Measurements from ENCODE around the gene SLC38A2. TPM values are rescaled to one million over a fixed set of nuclear protein-coding genes. Genes with fewer than 3 reads are reported as not detected.

SLC38A2 gene
- total RNA-seq, 1 donor = 1,020 TPM

DNA sequence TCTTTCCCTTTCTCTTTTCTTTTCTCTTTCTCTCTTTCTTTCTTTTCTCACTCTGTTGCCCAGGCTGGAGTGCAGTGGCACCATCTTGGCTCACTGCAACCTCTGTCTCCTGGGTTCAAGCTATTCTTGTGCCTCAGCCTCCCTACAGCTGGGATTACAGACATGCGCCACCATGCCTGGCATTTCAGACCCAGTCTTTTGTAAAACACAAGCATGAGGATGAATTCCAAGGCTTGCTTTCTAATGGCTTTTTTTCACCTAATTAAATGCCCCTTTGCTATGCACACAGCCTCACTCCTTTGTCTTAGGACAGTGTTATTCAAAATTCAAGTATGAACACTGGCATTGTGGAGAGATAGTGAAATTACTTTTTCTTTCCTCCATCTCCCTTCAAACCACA is 6.0 kb upstream of the SLC38A2 start:
- no peak overlapping the region for H3K4me3 ChIP-seq (ENCODE audit: insufficient read depth, low read length)
- no peaks in the 10 kb centered on the region for H3K9me3 ChIP-seq (ENCODE audit: low read depth, low read length)
- H3K27ac ChIP-seq (ENCODE audit: low read depth, low read length) = peak overlapping the region; percentile 54
- no peak overlapping the region for H3K4me2 ChIP-seq (ENCODE audit: insufficient read depth, low read length)
- no peaks in the 10 kb centered on the region for H3K27me3 ChIP-seq (ENCODE audit: insufficient read depth, low read length)
- TF ChIP-seq, protein P1, sequence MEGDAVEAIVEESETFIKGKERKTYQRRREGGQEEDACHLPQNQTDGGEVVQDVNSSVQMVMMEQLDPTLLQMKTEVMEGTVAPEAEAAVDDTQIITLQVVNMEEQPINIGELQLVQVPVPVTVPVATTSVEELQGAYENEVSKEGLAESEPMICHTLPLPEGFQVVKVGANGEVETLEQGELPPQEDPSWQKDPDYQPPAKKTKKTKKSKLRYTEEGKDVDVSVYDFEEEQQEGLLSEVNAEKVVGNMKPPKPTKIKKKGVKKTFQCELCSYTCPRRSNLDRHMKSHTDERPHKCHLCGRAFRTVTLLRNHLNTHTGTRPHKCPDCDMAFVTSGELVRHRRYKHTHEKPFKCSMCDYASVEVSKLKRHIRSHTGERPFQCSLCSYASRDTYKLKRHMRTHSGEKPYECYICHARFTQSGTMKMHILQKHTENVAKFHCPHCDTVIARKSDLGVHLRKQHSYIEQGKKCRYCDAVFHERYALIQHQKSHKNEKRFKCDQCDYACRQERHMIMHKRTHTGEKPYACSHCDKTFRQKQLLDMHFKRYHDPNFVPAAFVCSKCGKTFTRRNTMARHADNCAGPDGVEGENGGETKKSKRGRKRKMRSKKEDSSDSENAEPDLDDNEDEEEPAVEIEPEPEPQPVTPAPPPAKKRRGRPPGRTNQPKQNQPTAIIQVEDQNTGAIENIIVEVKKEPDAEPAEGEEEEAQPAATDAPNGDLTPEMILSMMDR (IDR thresholded peaks at IDR 0.05; ENCODE audit: extremely low read depth, low read depth, low read length) = no peak
- no peak overlapping the region for H2AFZ ChIP-seq (ENCODE audit: low read length)
- no peaks in the 10 kb centered on the region for H3K36me3 ChIP-seq (ENCODE audit: insufficient read depth, low read length)
- H3K79me2 ChIP-seq (ENCODE audit: insufficient read depth, low read length) = peaks cover 23% of the 10 kb centered on the region
- DNase-seq (ENCODE audit: insufficient read length, low spot score, missing footprints) = no peak
- no peaks in the 10 kb centered on the region for H4K20me1 ChIP-seq (ENCODE audit: insufficient read depth, low read length)
- peaks cover 28% of the 10 kb centered on the region for H3K4me1 ChIP-seq (ENCODE audit: insufficient read depth, low read length)

DNA sequence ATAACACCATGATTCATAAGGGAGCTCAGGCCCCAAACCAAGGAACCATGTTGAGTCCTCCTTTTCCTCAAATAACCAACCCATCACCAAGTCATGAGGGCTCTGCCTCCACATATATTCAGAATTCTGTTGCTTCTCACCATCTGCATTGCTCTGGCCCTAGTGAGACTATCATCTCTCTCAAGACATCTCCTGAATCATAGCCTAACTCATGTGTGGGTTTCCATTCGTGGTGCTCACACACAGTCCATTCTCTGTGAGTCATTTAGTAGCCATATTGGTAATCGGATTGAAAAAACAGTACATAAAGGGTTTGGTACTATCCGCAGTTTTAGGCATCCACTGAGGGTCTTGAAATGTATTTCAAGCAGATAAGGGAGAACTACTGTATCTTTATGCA is 5.1 kb upstream of the SLC38A2 start:
- no peak overlapping the region for H2AFZ ChIP-seq (ENCODE audit: low read length)
- H3K36me3 ChIP-seq (ENCODE audit: insufficient read depth, low read length) = no peaks in the 10 kb centered on the region
- no peaks in the 10 kb centered on the region for H4K20me1 ChIP-seq (ENCODE audit: insufficient read depth, low read length)
- peak overlapping the region; percentile 11 for H3K4me2 ChIP-seq (ENCODE audit: insufficient read depth, low read length)
- no peak overlapping the region for H3K4me3 ChIP-seq (ENCODE audit: insufficient read depth, low read length)
- H3K4me1 ChIP-seq (ENCODE audit: insufficient read depth, low read length) = peaks cover 27% of the 10 kb centered on the region
- DNase-seq (ENCODE audit: insufficient read length, low spot score, missing footprints) = peak; percentile 73
- H3K27me3 ChIP-seq (ENCODE audit: insufficient read depth, low read length) = no peaks in the 10 kb centered on the region
- peak overlapping the region; percentile 66 for H3K27ac ChIP-seq (ENCODE audit: low read depth, low read length)
- TF ChIP-seq, protein P1 (IDR thresholded peaks at IDR 0.05; ENCODE audit: extremely low read depth, low read depth, low read length) = no peak
- H3K9me3 ChIP-seq (ENCODE audit: low read depth, low read length) = no peaks in the 10 kb centered on the region
- H3K79me2 ChIP-seq (ENCODE audit: insufficient read depth, low read length) = peaks cover 26% of the 10 kb centered on the region

DNA sequence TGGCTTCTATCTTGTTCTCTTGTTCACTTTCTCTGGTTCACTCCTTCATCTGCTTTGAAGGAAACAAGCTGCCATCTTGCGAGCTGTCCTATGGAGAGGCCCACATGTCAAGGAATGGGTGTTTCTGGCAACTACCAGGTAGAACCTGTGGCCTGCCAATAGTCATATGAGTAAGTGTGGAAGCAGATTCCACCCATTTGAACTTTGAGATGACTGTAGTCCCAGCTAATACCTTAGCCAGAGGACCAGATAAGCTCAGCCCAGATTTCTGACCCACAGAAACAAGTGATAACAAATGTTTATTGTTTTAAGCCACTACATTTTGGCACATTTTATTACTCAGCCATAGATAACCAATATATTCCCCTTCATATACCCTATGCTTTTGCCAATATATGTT is 4.0 kb upstream of the SLC38A2 start:
- no peak overlapping the region for H3K4me3 ChIP-seq (ENCODE audit: insufficient read depth, low read length)
- H2AFZ ChIP-seq (ENCODE audit: low read length) = no peak overlapping the region
- H3K36me3 ChIP-seq (ENCODE audit: insufficient read depth, low read length) = peaks cover under 1% of the 10 kb centered on the region
- no peak for DNase-seq (ENCODE audit: insufficient read length, low spot score, missing footprints)
- peaks cover 6% of the 10 kb centered on the region for H4K20me1 ChIP-seq (ENCODE audit: insufficient read depth, low read length)
- H3K79me2 ChIP-seq (ENCODE audit: insufficient read depth, low read length) = peaks cover 28% of the 10 kb centered on the region
- H3K27ac ChIP-seq (ENCODE audit: low read depth, low read length) = no peak overlapping the region
- no peaks in the 10 kb centered on the region for H3K9me3 ChIP-seq (ENCODE audit: low read depth, low read length)
- H3K4me1 ChIP-seq (ENCODE audit: insufficient read depth, low read length) = peaks cover 19% of the 10 kb centered on the region
- H3K27me3 ChIP-seq (ENCODE audit: insufficient read depth, low read length) = no peaks in the 10 kb centered on the region
- H3K4me2 ChIP-seq (ENCODE audit: insufficient read depth, low read length) = no peak overlapping the region
- TF ChIP-seq, protein P1 (IDR thresholded peaks at IDR 0.05; ENCODE audit: extremely low read depth, low read depth, low read length) = no peak

DNA sequence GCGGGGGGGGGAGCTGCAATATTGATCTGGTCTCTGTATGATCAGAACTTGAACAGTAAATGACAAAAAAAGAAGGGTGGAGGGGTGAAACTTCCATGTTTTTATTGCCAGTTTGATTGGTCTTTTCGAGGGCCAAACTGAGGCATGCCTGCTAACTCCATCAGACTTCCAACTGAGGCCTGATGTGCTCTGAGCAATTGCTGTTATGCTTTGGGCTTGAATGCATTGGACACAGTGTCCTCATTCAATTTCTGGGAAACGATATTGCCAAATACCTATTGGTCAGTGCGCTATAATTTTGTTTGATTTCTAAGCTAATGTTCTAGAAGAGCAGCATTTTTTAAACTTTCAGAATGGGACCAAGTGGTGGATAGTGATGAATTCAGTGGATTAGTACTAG is 2.1 kb upstream of the SLC38A2 start:
- Histone ChIP-seq H3K79me2 (ENCODE audit: insufficient read depth, low read length) (peaks cover 44% of the 10 kb centered on the region), H4K20me1 (ENCODE audit: insufficient read depth, low read length) (peaks cover 25% of the 10 kb centered on the region)

More for the DNA sequence above, 2.1 kb upstream of the SLC38A2 start:
- no peak for DNase-seq (ENCODE audit: insufficient read length, low spot score, missing footprints)
- Histone ChIP-seq H3K9me3 (ENCODE audit: low read depth, low read length) (no peaks in the 10 kb centered on the region), H3K27ac (ENCODE audit: low read depth, low read length) (no peak overlapping the region), H3K4me1 (ENCODE audit: insufficient read depth, low read length) (peaks cover 22% of the 10 kb centered on the region), H3K36me3 (ENCODE audit: insufficient read depth, low read length) (peaks cover 18% of the 10 kb centered on the region), H3K4me2 (ENCODE audit: insufficient read depth, low read length) (no peak overlapping the region), H3K4me3 (ENCODE audit: insufficient read depth, low read length) (no peak overlapping the region), H2AFZ (ENCODE audit: low read length) (no peak overlapping the region), H3K27me3 (ENCODE audit: insufficient read depth, low read length) (no peaks in the 10 kb centered on the region)
- TF ChIP-seq, protein P1 (IDR thresholded peaks at IDR 0.05; ENCODE audit: extremely low read depth, low read depth, low read length) = no peak
